WTC11 (cell line): Measurements from ENCODE around the gene ZPR1. TPM values are rescaled to one million over a fixed set of nuclear protein-coding genes. Genes with fewer than 3 reads are reported as not detected.
"Not testable (repeated sequence)": the region's sequence is repeated elsewhere in the genome, so short reads cannot be mapped to it uniquely, and the experiment has no call there.

Experiments
- ATAC-seq: fragments of 200-7000 bp; cut with Tn5 transposase; 2 replicates; pipeline ENCODE4 v1.10.0; 2021; ENCODE audit warnings: mild to moderate bottlenecking, moderate library complexity
- CTCF ChIA-PET: fragments of 300-600 bp; sonication (Branson Sonifier 250); formaldehyde crosslinking; loops from one replicate; lab custom pipeline; 2021; ENCODE audit warnings: antibody characterized with exemption; lab: Charles Lee
- POLR2A ChIA-PET: fragments of 350-600 bp; sonication (Branson Sonifier 250); formaldehyde crosslinking; loops from one replicate; lab custom pipeline; 2021; ENCODE audit warnings: antibody characterized with exemption; lab: Charles Lee
- DNase-seq: peaks from one replicate; pipeline ENCODE4 v3.0.0; 2021; ENCODE audit warnings: low spot score
- H3K27ac Mint-ChIP-seq: 2 replicates; pipeline ENCODE4 v1.8.0; 2021; ENCODE audit warnings: mixed read lengths
- H3K27me3 Mint-ChIP-seq: 2 replicates; pipeline ENCODE4 v1.8.0; 2021; ENCODE audit warnings: low read depth, mild to moderate bottlenecking, moderate library complexity, mixed read lengths
- H3K36me3 Mint-ChIP-seq: 2 replicates; pipeline ENCODE4 v1.8.0; 2021; ENCODE audit warnings: mixed read lengths
- H3K4me1 Mint-ChIP-seq: 2 replicates; pipeline ENCODE4 v1.8.0; 2022; ENCODE audit warnings: mixed read lengths
- H3K4me3 Mint-ChIP-seq: 2 replicates; pipeline ENCODE4 v1.8.0; 2021; ENCODE audit warnings: mild to moderate bottlenecking, moderate library complexity, mixed read lengths
- H3K9me3 Mint-ChIP-seq: 2 replicates; pipeline ENCODE4 v1.8.0; 2021; ENCODE audit warnings: mixed read lengths
- AFF4 ChIP-seq: sonication (generic); formaldehyde crosslinking; IDR thresholded peaks from 2 replicates; pipeline ENCODE4 v1.8.1; 2023; ENCODE audit warnings: mild to moderate bottlenecking, missing genetic modification reagents, borderline replicate concordance
- ATF1 ChIP-seq: sonication (generic); formaldehyde crosslinking; IDR thresholded peaks from 2 replicates; pipeline ENCODE4 v1.8.1; 2023; ENCODE audit warnings: mild to moderate bottlenecking, moderate library complexity, missing genetic modification reagents
- ATF2 ChIP-seq: sonication (generic); formaldehyde crosslinking; IDR thresholded peaks from 2 replicates; pipeline ENCODE4 v1.8.1; 2022; ENCODE audit warnings: low read depth, missing genetic modification reagents, borderline replicate concordance
- CREB1 ChIP-seq: sonication (generic); formaldehyde crosslinking; IDR thresholded peaks from 2 replicates; pipeline ENCODE4 v1.8.0; 2023; ENCODE audit warnings: mild to moderate bottlenecking, missing genetic modification reagents
- FOXP1 ChIP-seq: sonication (generic); formaldehyde crosslinking; IDR thresholded peaks from 2 replicates; pipeline ENCODE4 v1.8.0; 2022; ENCODE audit warnings: missing genetic modification reagents, mild to moderate bottlenecking, moderate library complexity, borderline replicate concordance
- HMGA2 ChIP-seq: fragments of 250-450 bp; sonication (Bioruptor Pico); IDR thresholded peaks from 2 replicates; pipeline ENCODE4 v1.4.0; 2021; ENCODE audit warnings: mild to moderate bottlenecking, moderate library complexity
- JUN ChIP-seq: sonication (generic); formaldehyde crosslinking; IDR thresholded peaks from 2 replicates; pipeline ENCODE4 v1.8.0; 2023; ENCODE audit warnings: mild to moderate bottlenecking, missing genetic modification reagents
- NFATC4 ChIP-seq: fragments of 250-450 bp; sonication (Bioruptor Pico); IDR thresholded peaks from 2 replicates; pipeline ENCODE4 v1.9.0; 2021; ENCODE audit warnings: mild to moderate bottlenecking
- NR1H2 ChIP-seq: sonication (generic); formaldehyde crosslinking; IDR thresholded peaks from 2 replicates; pipeline ENCODE4 v1.9.0; 2021; ENCODE audit warnings: mild to moderate bottlenecking, moderate library complexity, missing genetic modification reagents
- PREB ChIP-seq: sonication (generic); formaldehyde crosslinking; IDR thresholded peaks from 2 replicates; pipeline ENCODE4 v1.8.1; 2022; ENCODE audit warnings: mild to moderate bottlenecking, missing genetic modification reagents, moderate library complexity, borderline replicate concordance
- RORB ChIP-seq: fragments of 250-450 bp; sonication (Bioruptor Pico); IDR thresholded peaks from 2 replicates; pipeline ENCODE4 v1.9.0; 2021; ENCODE audit warnings: mild to moderate bottlenecking
- TEAD4 ChIP-seq: sonication (generic); formaldehyde crosslinking; IDR thresholded peaks from 2 replicates; pipeline ENCODE4 v1.8.0; 2022; ENCODE audit warnings: mild to moderate bottlenecking, missing genetic modification reagents
- TP53 ChIP-seq: sonication (generic); formaldehyde crosslinking; IDR thresholded peaks from 2 replicates; pipeline ENCODE4 v1.8.1; 2023; ENCODE audit warnings: mild to moderate bottlenecking, missing genetic modification reagents
- USF2 ChIP-seq: sonication (generic); formaldehyde crosslinking; IDR thresholded peaks from 2 replicates; pipeline ENCODE4 v1.8.1; 2023; ENCODE audit warnings: mild to moderate bottlenecking, missing genetic modification reagents, moderate library complexity
- ZNF219 ChIP-seq: sonication (generic); formaldehyde crosslinking; IDR thresholded peaks from 2 replicates; pipeline ENCODE4 v1.8.0; 2023; ENCODE audit warnings: missing genetic modification reagents, mild to moderate bottlenecking, borderline replicate concordance
- ZNF423 ChIP-seq: fragments of 250-450 bp; sonication (Bioruptor Pico); IDR thresholded peaks from 2 replicates; pipeline ENCODE4 v2.1.2; 2022; ENCODE audit warnings: mild to moderate bottlenecking, moderate library complexity
- total RNA-seq: library from RNA; stranded (reverse); gene quantifications from 3 replicates; pipeline ENCODE4 v1.2.3, GENCODE V29; 2021

The ZPR1 gene
- total RNA-seq, 1 experiment from 2014 or later: 59.6 TPM

- DNase-seq (no peak), ATAC-seq (no peak)
- peak overlapping the region; percentile 95 for H3K4me3 Mint-ChIP-seq
- peaks cover 22% of the 10 kb centered on the region for H3K4me1 Mint-ChIP-seq
- H3K9me3 Mint-ChIP-seq: no peaks in the 10 kb centered on the region
- POLR2A ChIA-PET: no interaction called here
- CTCF ChIA-PET: interaction anchor here (1.2 to 1.7 kb wide), 2 partner anchors 29 to 64 kb away, joined by 4 to 8 read pairs; no protein-coding TSS in a partner anchor
- H3K36me3 Mint-ChIP-seq: peaks cover 22% of the 10 kb centered on the region
- no peaks in the 10 kb centered on the region for H3K27me3 Mint-ChIP-seq
- TF ChIP-seq ZNF423: no peak
- TF ChIP-seq ATF1: no peak
- TF ChIP-seq AFF4 (CRISPR knock-in tag): no peak
- TF ChIP-seq RORB (CRISPR knock-in tag): no peak
- no peak for TF ChIP-seq CREB1
- TF ChIP-seq JUN (CRISPR knock-in tag): no peak
- no peak for TF ChIP-seq NR1H2 (CRISPR knock-in tag)
- TF ChIP-seq ATF2 (CRISPR knock-in tag): no peak
- no peak for TF ChIP-seq TP53 (CRISPR knock-in tag)
- no peak for TF ChIP-seq USF2 (CRISPR knock-in tag)
- TF ChIP-seq PREB (CRISPR knock-in tag): no peak
- no peak for TF ChIP-seq FOXP1 (CRISPR knock-in tag)
- no peak for TF ChIP-seq HMGA2 (CRISPR knock-in tag)
- peak overlapping the region; percentile 95 for H3K27ac Mint-ChIP-seq
Measured at GRCh38 chr11:116771935-116772334, 15.9 kb downstream of the ZPR1 start.

GRCh38 chr11:116762132-116762531 lies 25.7 kb downstream of the ZPR1 start:
- Mint-ChIP-seq H3K4me3 (no peak overlapping the region), H3K9me3 (no peaks in the 10 kb centered on the region), H3K4me1 (no peaks in the 10 kb centered on the region), H3K27ac (no peak overlapping the region), H3K36me3 (peaks cover 66% of the 10 kb centered on the region), H3K27me3 (no peaks in the 10 kb centered on the region)
- no peak for DNase-seq
- POLR2A ChIA-PET: no interaction called here
- CTCF ChIA-PET: interaction anchor here (0.9 kb wide), 1 partner anchor 29 kb away, joined by 3 read pairs; the partner anchor contains the start of gene APOA5
- TF ChIP-seq NFATC4 (CRISPR knock-in tag) (no peak), TEAD4 (CRISPR knock-in tag) (no peak), ZNF219 (no peak)
- ATAC-seq: no peak

GRCh38 chr11:116756044-116756443 lies 31.8 kb downstream of the ZPR1 start:
- H3K4me1 Mint-ChIP-seq, H3K4me3 Mint-ChIP-seq, H3K27ac Mint-ChIP-seq, DNase-seq, ATAC-seq, POLR2A ChIA-PET, H3K27me3 Mint-ChIP-seq, H3K9me3 Mint-ChIP-seq: not testable (repeated sequence)
- CTCF ChIA-PET: interaction anchor here (1.2 kb wide), 1 partner anchor 35 kb away, joined by 3 read pairs; the partner anchor contains the start of gene APOA5
- H3K36me3 Mint-ChIP-seq: peaks cover 61% of the 10 kb centered on the region
